ENCODE measurements around the gene WDR20.

GRCh38 chr14:102249981-102250380, 110.3 kb downstream of the WDR20 start:
- no peak for TF ChIP-seq EZH2 (optimal IDR thresholded peaks at IDR 0.05; ENCODE audit: low read depth, low read length)
- TF ChIP-seq CTCF (IDR thresholded peaks at IDR 0.05; ENCODE audit: low read length) = no peak

Measured in MM.1S (cell line).